PFSK-1 (cell line): ENCODE measurements around the gene KDM4C.

Experiments
- POLR2AphosphoS5 ChIP-seq: IDR thresholded peaks from 2 replicates; pipeline ENCODE4 v1.6.1; 2012; ENCODE audit warnings: low read depth, mild to moderate bottlenecking, control low read depth, low read length, moderate library complexity
- REST ChIP-seq, 2 experiments: IDR thresholded peaks; 2 replicates each; pipeline versions ENCODE4 v1.6.1 to v1.8.0; 2011 to 2012; ENCODE audit warnings: low read depth in 2 of 2, low read length in 2 of 2, control low read depth in 1 of 2, inconsistent platforms in 1 of 2, mild to moderate bottlenecking in 1 of 2, moderate library complexity in 1 of 2; ENCODE audit not compliant: insufficient read depth in 1 of 2
- SIN3A ChIP-seq: IDR thresholded peaks from 2 replicates; pipeline ENCODE4 v1.6.1; 2012; ENCODE audit warnings: mild to moderate bottlenecking, low read length, moderate library complexity, borderline replicate concordance; ENCODE audit not compliant: insufficient read depth

- TF ChIP-seq POLR2AphosphoS5 (no peak), REST (IDR thresholded peaks at IDR 0.05; ENCODE audit: insufficient read depth in 1 of 2, low read depth in 2 of 2, low read length in 2 of 2) (no peak), SIN3A (no peak)
Observed at GRCh38 chr9:7169717-7170389, 412.1 kb downstream of the KDM4C start.
